HL-60 (cell line): ENCODE results near the gene SLIT1.

Experiments used
- POLR2AphosphoS5 ChIP-seq: IDR thresholded peaks from 2 replicates; pipeline ENCODE4 v1.6.1; 2012; ENCODE audit warnings: low read depth
- SPI1 ChIP-seq: IDR thresholded peaks from 2 replicates; pipeline ENCODE4 v1.6.1; 2012; ENCODE audit warnings: low read depth, mild to moderate bottlenecking, borderline replicate concordance
- TF ChIP-seq, protein P1 (sequence below): IDR thresholded peaks from one replicate; pipeline ENCODE4 v1.5.1; 2011; ENCODE audit warnings: low read length, control low read depth, inconsistent platforms; ENCODE audit not compliant: insufficient read depth
- TF ChIP-seq, protein P2 (sequence below): IDR thresholded peaks from 2 replicates; pipeline ENCODE4 v1.6.1; 2012; ENCODE audit warnings: low read depth; ENCODE audit not compliant: insufficient replicate concordance

DNA sequence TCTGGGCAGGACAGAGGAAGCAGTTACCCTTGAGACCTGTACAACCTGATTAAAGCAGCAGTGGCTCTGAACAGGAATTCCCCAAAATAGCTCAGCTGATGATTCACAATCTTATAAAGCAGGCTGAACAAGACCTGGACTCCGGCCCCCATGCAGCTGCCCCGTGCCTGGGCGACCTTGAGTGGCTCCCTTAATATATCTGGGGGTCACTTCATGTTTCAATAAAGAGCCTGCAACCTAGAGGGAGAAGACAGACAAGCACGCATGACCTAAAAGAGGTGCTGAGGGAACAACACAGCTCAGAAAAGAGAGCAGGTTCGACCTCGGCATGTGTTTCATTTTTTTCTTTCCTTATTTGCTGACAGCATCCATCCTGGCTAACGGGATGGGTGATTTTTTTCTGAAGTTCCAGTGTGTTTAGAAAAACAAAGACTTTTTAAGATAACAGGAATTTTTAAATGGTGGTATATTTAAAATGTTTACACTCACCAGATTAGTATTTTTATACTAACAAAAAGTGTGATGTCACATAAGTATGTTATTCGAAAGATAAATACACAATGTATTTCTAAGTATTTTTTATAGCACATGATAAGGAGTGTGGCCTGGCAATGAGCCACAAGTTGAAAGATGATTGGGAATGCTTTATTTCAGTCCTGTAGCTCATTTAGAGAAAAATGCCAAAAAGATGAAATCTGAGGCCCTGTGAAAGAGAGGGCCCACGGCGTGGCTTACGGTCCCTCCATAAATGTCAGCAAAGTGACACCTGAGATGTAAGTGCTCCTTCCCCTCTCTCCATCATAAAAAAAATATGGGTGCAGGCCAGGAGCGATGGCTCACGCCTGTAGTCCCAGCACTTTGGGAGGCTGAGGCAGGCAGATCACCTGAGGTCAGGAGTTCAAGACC is 161.3 kb downstream of the SLIT1 start:
- TF ChIP-seq POLR2AphosphoS5 = no peak
- TF ChIP-seq, protein P1, sequence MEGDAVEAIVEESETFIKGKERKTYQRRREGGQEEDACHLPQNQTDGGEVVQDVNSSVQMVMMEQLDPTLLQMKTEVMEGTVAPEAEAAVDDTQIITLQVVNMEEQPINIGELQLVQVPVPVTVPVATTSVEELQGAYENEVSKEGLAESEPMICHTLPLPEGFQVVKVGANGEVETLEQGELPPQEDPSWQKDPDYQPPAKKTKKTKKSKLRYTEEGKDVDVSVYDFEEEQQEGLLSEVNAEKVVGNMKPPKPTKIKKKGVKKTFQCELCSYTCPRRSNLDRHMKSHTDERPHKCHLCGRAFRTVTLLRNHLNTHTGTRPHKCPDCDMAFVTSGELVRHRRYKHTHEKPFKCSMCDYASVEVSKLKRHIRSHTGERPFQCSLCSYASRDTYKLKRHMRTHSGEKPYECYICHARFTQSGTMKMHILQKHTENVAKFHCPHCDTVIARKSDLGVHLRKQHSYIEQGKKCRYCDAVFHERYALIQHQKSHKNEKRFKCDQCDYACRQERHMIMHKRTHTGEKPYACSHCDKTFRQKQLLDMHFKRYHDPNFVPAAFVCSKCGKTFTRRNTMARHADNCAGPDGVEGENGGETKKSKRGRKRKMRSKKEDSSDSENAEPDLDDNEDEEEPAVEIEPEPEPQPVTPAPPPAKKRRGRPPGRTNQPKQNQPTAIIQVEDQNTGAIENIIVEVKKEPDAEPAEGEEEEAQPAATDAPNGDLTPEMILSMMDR = no peak
- TF ChIP-seq, protein P2, sequence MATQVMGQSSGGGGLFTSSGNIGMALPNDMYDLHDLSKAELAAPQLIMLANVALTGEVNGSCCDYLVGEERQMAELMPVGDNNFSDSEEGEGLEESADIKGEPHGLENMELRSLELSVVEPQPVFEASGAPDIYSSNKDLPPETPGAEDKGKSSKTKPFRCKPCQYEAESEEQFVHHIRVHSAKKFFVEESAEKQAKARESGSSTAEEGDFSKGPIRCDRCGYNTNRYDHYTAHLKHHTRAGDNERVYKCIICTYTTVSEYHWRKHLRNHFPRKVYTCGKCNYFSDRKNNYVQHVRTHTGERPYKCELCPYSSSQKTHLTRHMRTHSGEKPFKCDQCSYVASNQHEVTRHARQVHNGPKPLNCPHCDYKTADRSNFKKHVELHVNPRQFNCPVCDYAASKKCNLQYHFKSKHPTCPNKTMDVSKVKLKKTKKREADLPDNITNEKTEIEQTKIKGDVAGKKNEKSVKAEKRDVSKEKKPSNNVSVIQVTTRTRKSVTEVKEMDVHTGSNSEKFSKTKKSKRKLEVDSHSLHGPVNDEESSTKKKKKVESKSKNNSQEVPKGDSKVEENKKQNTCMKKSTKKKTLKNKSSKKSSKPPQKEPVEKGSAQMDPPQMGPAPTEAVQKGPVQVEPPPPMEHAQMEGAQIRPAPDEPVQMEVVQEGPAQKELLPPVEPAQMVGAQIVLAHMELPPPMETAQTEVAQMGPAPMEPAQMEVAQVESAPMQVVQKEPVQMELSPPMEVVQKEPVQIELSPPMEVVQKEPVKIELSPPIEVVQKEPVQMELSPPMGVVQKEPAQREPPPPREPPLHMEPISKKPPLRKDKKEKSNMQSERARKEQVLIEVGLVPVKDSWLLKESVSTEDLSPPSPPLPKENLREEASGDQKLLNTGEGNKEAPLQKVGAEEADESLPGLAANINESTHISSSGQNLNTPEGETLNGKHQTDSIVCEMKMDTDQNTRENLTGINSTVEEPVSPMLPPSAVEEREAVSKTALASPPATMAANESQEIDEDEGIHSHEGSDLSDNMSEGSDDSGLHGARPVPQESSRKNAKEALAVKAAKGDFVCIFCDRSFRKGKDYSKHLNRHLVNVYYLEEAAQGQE = no peak
- no peak for TF ChIP-seq SPI1
